Measurements from ENCODE around the gene SUGCT. TPM values are rescaled to one million over a fixed set of nuclear protein-coding genes. Genes with fewer than 3 reads are reported as not detected.
"Not testable (repeated sequence)": the region's sequence is repeated elsewhere in the genome, so short reads cannot be mapped to it uniquely, and the experiment has no call there.

SUGCT gene
- total RNA-seq, 1 experiment from 2014 or later = 4.6 TPM

DNA sequence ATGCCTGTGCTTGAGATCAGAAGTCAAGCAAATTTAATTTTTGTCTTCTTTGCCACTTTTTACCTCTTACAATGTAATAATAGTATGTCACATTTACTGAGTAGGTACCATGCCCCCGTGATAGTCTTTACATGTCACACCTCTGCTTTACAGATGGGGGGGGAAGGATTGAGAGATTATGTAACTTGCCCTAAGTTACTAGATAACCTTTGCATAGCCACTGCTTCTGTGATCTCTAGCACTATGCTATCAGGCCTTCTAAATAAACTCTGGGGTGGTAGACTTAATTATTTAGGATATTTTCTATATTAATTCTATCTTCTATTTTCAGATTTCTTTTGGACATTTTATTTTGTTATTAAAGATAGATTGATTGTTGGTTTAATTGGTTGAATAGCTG, 514.4 kb downstream of the SUGCT start:
- TF ChIP-seq EMX1 (CRISPR knock-in tag; IDR thresholded peaks at IDR 0.05) (no peak), ZNF423 (CRISPR knock-in tag; IDR thresholded peaks at IDR 0.05) (no peak), GRHL2 (CRISPR knock-in tag; IDR thresholded peaks at IDR 0.05; ENCODE audit: insufficient replicate concordance, severe bottlenecking) (no peak), FOXP1 (CRISPR knock-in tag; IDR thresholded peaks at IDR 0.05; ENCODE audit: borderline replicate concordance) (no peak), ZBTB21 (CRISPR knock-in tag; IDR thresholded peaks at IDR 0.05; ENCODE audit: borderline replicate concordance) (no peak), TCF7 (CRISPR knock-in tag; IDR thresholded peaks at IDR 0.05; ENCODE audit: low read depth) (no peak), NFE2L1 (CRISPR knock-in tag; IDR thresholded peaks at IDR 0.05) (no peak), RORB (CRISPR knock-in tag; IDR thresholded peaks at IDR 0.05) (no peak)
- TF ChIP-seq, protein P1, sequence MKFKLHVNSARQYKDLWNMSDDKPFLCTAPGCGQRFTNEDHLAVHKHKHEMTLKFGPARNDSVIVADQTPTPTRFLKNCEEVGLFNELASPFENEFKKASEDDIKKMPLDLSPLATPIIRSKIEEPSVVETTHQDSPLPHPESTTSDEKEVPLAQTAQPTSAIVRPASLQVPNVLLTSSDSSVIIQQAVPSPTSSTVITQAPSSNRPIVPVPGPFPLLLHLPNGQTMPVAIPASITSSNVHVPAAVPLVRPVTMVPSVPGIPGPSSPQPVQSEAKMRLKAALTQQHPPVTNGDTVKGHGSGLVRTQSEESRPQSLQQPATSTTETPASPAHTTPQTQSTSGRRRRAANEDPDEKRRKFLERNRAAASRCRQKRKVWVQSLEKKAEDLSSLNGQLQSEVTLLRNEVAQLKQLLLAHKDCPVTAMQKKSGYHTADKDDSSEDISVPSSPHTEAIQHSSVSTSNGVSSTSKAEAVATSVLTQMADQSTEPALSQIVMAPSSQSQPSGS (CRISPR knock-in tag; IDR thresholded peaks at IDR 0.05; ENCODE audit: borderline replicate concordance, low read depth) = no peak
- TF ChIP-seq, protein P2, sequence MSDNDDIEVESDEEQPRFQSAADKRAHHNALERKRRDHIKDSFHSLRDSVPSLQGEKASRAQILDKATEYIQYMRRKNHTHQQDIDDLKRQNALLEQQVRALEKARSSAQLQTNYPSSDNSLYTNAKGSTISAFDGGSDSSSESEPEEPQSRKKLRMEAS (CRISPR knock-in tag; IDR thresholded peaks at IDR 0.05) = no peak
- ChIA-PET POLR2A (no interaction called here), CTCF (no interaction called here)
- H3K27ac Mint-ChIP-seq = no peak overlapping the region
- H3K4me3 Mint-ChIP-seq = no peak overlapping the region
- H3K4me1 Mint-ChIP-seq = peaks cover 5% of the 10 kb centered on the region; the same call in 1 of the 2 replicates
- H3K36me3 Mint-ChIP-seq = 0 out of 2 replicates have a peak, but pooled peaks cover 3% of the 10 kb centered on the region
- H3K9me3 Mint-ChIP-seq = peaks cover 9% of the 10 kb centered on the region
- no peaks in the 10 kb centered on the region for H3K27me3 Mint-ChIP-seq (ENCODE audit: low read depth)
- no peak for DNase-seq (ENCODE audit: low spot score)
- ATAC-seq = no peak

DNA sequence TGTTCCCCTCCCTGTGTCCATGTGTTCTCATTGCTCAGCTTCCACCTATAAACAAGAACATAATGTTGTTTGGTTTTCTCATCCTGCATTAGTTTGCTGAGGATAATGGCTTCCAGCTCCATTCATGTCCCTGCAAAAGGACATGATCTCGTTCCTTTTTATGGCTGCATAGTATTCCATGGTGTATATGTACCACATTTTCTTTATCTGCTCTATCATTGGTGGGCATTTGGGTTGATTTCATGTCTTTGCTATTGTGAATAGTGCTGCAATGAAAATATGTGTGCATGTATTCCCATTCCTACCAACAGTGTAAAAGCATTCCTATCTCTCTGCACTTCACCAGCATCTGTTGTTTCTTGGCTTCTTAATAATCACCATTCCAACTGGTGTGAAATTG, 516.1 kb downstream of the SUGCT start:
- H3K27ac Mint-ChIP-seq; H3K4me1 Mint-ChIP-seq; H3K36me3 Mint-ChIP-seq; ATAC-seq; H3K9me3 Mint-ChIP-seq; H3K27me3 Mint-ChIP-seq (ENCODE audit: low read depth); H3K4me3 Mint-ChIP-seq; DNase-seq (ENCODE audit: low spot score); CTCF ChIA-PET; POLR2A ChIA-PET: not testable (repeated sequence)

GRCh38 chr7:40654171-40654570, 519.4 kb downstream of the SUGCT start:
- ChIA-PET POLR2A (interaction anchor here (0.5 kb wide), 1 partner anchor 79 kb away, joined by 3 read pairs; no protein-coding TSS in a partner anchor), CTCF (no interaction called here)
- peaks cover 9% of the 10 kb centered on the region for H3K9me3 Mint-ChIP-seq
- TF ChIP-seq AR (CRISPR knock-in tag; IDR thresholded peaks at IDR 0.05) (no peak), ZNF423 (CRISPR knock-in tag; IDR thresholded peaks at IDR 0.05) (no peak), JUN (CRISPR knock-in tag; IDR thresholded peaks at IDR 0.05) (no peak), ATF1 (CRISPR knock-in tag; IDR thresholded peaks at IDR 0.05) (no peak), OVOL2 (CRISPR knock-in tag; IDR thresholded peaks at IDR 0.05; ENCODE audit: borderline replicate concordance) (no peak), RELA (CRISPR knock-in tag; IDR thresholded peaks at IDR 0.05; ENCODE audit: borderline replicate concordance) (no peak), ZNF671 (CRISPR knock-in tag; IDR thresholded peaks at IDR 0.05) (no peak), HMGA2 (CRISPR knock-in tag; IDR thresholded peaks at IDR 0.05) (no peak), ZNF138 (CRISPR knock-in tag; conservative IDR thresholded peaks at IDR 0.05) (no peak), MLX (CRISPR knock-in tag; IDR thresholded peaks at IDR 0.05) (no peak)
- TF ChIP-seq, protein P3, sequence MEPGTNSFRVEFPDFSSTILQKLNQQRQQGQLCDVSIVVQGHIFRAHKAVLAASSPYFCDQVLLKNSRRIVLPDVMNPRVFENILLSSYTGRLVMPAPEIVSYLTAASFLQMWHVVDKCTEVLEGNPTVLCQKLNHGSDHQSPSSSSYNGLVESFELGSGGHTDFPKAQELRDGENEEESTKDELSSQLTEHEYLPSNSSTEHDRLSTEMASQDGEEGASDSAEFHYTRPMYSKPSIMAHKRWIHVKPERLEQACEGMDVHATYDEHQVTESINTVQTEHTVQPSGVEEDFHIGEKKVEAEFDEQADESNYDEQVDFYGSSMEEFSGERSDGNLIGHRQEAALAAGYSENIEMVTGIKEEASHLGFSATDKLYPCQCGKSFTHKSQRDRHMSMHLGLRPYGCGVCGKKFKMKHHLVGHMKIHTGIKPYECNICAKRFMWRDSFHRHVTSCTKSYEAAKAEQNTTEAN (CRISPR knock-in tag; IDR thresholded peaks at IDR 0.05) = no peak
- DNase-seq (ENCODE audit: low spot score) (no peak), ATAC-seq (no peak)
- H3K4me3 Mint-ChIP-seq = no peak overlapping the region
- no peak overlapping the region for H3K27ac Mint-ChIP-seq
- H3K27me3 Mint-ChIP-seq (ENCODE audit: low read depth) = no peaks in the 10 kb centered on the region
- 0 out of 2 replicates have a peak, but pooled peaks cover 3% of the 10 kb centered on the region for H3K36me3 Mint-ChIP-seq
- no peaks in the 10 kb centered on the region for H3K4me1 Mint-ChIP-seq
